Stomach (tissue), 8 donors: ENCODE results near the gene RSRC1. TPM values are rescaled to one million over a fixed set of nuclear protein-coding genes. Genes with fewer than 3 reads are reported as not detected.

Experiments
- polyA plus RNA-seq, 3 donors: library from polyadenylated mRNA; stranded (reverse); fragments of 200-250 nt; gene quantifications; one replicate each; pipeline ENCODE4 v1.2.3, GENCODE V29; 2013
- total RNA-seq, 5 donors: library from RNA; depleted of rRNA; stranded (reverse); fragments of >200 nt; gene quantifications; one replicate each; pipeline versions ENCODE4 v1.1.0 to v1.2.3, GENCODE V29; 2014 to 2016
- donor health status: healthy with polysubstance abuse.
- donor health status: Bipolar disorder and iron deficiency.
- donor health status: healthy.

The RSRC1 gene
- total and polyA plus RNA-seq, 8 donors = 1.7 to 502 (median 12.0) TPM

Other genes with a start within 250 kb of the RSRC1 start
- under 1 TPM in 1 of 5 donors, not detected in 4; 0.55 TPM for gene SHOX2, start 3.7 kb upstream of the RSRC1 start, total RNA-seq
- gene SHOX2, start 3.7 kb upstream of the RSRC1 start, polyA plus RNA-seq = under 1 TPM in 1 of 3 donors, not detected in 2; 0.10 TPM